GM06990 (cell line): ENCODE results near the gene PTPRM.

Experiments used
- DNase-seq: peaks from one replicate; pipeline ENCODE4 v3.0.0-alpha.2; 2011; ENCODE audit not compliant: insufficient read length; ENCODE audit errors: extremely low read depth
- H3K27me3 ChIP-seq: replicated peaks from 2 replicates; pipeline ENCODE4 v1.6.0; 2011; ENCODE audit warnings: low read length; ENCODE audit not compliant: control insufficient read depth, insufficient read depth
- H3K36me3 ChIP-seq: 2 replicates; pipeline ENCODE4 v1.5.1; 2011; ENCODE audit warnings: low read length; ENCODE audit not compliant: control insufficient read depth, insufficient read depth
- H3K4me3 ChIP-seq: replicated peaks from 2 replicates; pipeline ENCODE4 v1.5.1; 2011; ENCODE audit warnings: low read depth, mild to moderate bottlenecking, control low read depth, low read length
- TF ChIP-seq, protein P1 (sequence below): IDR thresholded peaks from 2 replicates; pipeline ENCODE4 v1.5.1; 2011; ENCODE audit warnings: low read length, control low read depth, mild to moderate bottlenecking, inconsistent platforms; ENCODE audit not compliant: insufficient read depth, poor library complexity, severe bottlenecking

PTPRM gene

DNA sequence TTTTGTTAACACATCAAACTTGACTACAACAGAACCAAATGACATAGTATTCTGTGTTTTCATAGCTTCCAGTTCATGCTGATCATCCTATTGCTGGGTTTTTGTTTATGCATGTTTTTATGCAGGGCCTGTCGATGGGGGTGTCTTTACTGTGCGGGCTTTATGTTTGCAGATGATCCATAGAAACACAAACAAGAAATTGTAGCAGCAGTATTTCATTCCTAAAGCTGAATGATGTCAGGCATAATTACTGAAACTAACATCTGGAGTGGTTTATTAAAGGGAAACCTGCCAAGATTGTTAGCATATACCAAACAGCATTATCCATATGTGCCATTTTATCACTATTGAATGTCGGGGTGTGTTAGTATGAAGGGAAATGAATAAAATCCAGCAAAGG lies 129.7 kb downstream of the PTPRM start:
- DNase-seq = no peak
- H3K4me3 ChIP-seq = no peak overlapping the region
- TF ChIP-seq, protein P1, sequence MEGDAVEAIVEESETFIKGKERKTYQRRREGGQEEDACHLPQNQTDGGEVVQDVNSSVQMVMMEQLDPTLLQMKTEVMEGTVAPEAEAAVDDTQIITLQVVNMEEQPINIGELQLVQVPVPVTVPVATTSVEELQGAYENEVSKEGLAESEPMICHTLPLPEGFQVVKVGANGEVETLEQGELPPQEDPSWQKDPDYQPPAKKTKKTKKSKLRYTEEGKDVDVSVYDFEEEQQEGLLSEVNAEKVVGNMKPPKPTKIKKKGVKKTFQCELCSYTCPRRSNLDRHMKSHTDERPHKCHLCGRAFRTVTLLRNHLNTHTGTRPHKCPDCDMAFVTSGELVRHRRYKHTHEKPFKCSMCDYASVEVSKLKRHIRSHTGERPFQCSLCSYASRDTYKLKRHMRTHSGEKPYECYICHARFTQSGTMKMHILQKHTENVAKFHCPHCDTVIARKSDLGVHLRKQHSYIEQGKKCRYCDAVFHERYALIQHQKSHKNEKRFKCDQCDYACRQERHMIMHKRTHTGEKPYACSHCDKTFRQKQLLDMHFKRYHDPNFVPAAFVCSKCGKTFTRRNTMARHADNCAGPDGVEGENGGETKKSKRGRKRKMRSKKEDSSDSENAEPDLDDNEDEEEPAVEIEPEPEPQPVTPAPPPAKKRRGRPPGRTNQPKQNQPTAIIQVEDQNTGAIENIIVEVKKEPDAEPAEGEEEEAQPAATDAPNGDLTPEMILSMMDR = no peak
- no peaks in the 10 kb centered on the region for H3K36me3 ChIP-seq
- no peaks in the 10 kb centered on the region; the same call in 1 of the 2 replicates for H3K27me3 ChIP-seq

DNA sequence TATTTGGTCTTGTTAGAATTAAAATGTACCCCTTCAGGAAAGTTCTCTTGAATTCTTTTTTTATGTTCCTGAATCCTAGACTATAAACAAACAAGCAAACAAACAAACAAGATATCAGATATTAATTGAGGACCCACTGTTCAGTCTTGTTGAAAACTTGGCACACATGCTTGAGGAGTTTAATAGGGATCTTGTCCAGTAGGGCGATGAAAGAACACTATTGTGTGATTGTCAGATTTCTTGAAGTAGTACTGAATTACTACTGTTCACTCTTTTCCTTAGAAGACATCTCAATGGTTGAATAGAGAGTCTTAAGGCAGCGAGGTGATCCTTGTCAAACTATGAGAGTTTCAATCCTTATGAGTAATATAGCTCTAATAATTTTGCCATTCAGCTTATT lies 130.2 kb downstream of the PTPRM start:
- DNase-seq = no peak
- H3K27me3 ChIP-seq = no peaks in the 10 kb centered on the region; the same call in 1 of the 2 replicates
- TF ChIP-seq, protein P1 = no peak
- H3K4me3 ChIP-seq = no peak overlapping the region
- H3K36me3 ChIP-seq = no peaks in the 10 kb centered on the region

DNA sequence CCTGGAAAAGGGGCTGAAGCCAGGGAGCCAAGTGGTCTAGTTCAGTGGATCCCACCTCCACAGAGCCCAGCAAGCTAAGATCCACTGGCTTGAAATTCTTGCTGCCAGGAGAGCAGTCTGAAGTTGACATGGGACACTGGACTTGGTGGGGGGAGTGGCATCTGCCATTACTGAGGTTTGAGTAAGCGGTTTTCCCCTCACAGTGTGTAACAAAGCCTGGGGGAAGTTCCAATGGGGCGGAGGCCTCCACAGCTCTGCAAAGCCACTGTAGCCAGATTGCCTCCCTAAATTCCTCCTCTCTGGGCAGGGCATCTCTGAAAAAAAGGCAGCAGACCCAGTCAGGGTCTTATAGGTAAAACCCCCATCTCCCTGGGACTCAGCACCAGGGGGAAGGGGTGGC lies 144.4 kb downstream of the PTPRM start:
- no peak for DNase-seq
- no peak overlapping the region for H3K4me3 ChIP-seq
- no peaks in the 10 kb centered on the region for H3K36me3 ChIP-seq
- TF ChIP-seq, protein P1 = no peak
- no peaks in the 10 kb centered on the region for H3K27me3 ChIP-seq

DNA sequence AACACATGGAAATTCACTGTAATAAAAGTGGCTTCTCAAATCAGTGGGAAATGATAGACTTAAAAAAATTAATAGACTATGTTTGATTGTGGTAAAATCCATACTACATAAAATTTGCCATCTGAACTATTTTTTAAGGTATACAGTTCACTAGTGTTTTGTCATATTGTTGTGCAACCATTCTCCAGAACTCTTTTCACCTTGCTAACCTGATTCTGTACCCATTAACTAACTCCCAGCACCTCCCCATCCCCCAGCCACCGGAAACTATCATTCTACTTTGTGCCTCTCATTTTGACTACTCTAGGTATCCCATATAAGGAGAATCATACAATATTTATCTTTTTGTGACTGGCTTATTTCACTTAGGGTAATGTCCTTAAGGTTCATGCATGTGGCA lies 153.3 kb downstream of the PTPRM start:
- Histone ChIP-seq H3K4me3 (no peak overlapping the region), H3K27me3 (no peaks in the 10 kb centered on the region), H3K36me3 (no peaks in the 10 kb centered on the region)
- TF ChIP-seq, protein P1 = no peak
- no peak for DNase-seq

DNA sequence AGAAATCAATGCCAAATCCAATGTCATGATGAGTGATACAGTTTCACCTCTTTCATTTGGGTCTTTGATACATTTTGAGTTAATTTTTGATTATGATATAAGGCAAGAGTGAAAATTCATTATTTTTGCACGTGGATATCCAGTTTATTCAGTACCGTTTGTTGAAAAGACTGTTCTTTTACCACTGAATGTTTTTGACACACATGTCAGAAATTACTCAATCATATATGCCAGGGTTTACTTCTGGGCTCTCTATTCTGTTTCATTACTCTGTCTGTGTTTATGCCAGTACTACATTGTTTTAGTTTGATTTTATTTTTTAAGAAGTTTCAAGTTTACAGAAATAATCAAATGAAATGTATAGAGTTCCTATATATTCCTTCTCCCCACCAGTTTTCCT lies 154.4 kb downstream of the PTPRM start:
- Histone ChIP-seq H3K4me3 (no peak overlapping the region), H3K27me3 (no peaks in the 10 kb centered on the region), H3K36me3 (no peaks in the 10 kb centered on the region)
- no peak for DNase-seq
- TF ChIP-seq, protein P1 = no peak

DNA sequence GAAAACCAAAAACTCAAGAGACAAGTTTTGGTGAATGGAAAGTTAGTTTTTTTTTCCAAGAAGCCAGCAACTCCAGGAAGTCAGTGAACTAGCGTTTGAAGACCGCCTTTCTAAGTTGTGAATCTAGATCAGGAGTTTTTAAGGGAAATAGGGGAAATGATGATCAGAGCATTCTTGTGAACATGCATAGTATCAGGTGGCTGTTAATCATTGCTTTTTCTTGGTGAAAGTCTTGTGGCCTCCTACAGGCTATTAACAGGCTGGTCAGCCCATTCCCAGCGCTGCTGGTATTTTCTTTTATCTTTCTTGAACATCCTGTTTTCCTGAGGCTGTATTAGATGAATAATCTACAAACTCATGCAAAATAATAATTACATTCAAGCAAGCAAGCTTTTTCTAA lies 155.8 kb downstream of the PTPRM start:
- Histone ChIP-seq H3K4me3 (no peak overlapping the region), H3K27me3 (no peaks in the 10 kb centered on the region), H3K36me3 (no peaks in the 10 kb centered on the region)
- no peak for DNase-seq
- TF ChIP-seq, protein P1 = no peak
